PC-9 (cell line): ENCODE measurements around the gene MYO19.

ENCODE experiments used
- EZH2 ChIP-seq: fragments of 200-600 bp; sonication (generic); IDR thresholded peaks from 2 replicates; pipeline ENCODE4 v1.8.0; 2017; ENCODE audit warnings: antibody characterized with exemption, low read depth
- TF ChIP-seq, protein P1 (sequence below): fragments of 200-600 bp; sonication (generic); conservative IDR thresholded peaks from 2 replicates; pipeline ENCODE4 v1.6.1; 2017; ENCODE audit warnings: mixed run types, antibody characterized with exemption, mild to moderate bottlenecking, moderate library complexity

DNA sequence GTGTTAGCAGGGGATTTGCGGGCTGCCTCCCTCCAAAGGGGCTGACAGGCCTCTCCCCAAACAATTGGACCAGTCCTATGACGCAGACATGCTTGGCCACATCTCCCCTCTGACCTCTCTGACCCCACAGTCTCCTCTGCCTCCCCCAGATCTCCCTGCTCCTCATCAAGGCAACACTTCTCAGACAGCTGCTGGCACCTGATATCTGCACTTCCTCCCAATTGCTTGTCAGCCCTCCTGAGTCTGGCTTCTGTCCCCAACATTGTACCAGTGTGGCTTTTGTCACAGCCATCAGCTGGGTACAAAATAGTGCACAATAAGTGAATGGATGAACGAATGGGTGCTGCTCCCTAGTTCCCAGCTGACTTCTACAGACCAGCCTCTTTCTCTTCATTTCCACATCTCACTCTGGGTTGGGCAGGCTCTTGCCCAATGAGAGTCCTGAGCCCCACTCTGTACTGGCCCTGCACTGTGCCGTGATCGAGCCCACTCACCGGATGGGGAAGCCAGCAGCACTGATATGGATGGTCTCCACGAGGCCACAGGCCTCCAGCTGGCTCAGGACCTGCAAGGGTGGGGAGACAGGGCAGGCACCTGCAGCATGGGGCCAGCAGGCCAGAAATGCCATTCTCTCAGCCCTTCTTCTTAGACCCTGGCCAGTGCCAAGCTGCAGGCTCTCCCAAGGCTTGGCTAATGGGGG, 31.1 kb downstream of the MYO19 start:
- TF ChIP-seq, protein P1, sequence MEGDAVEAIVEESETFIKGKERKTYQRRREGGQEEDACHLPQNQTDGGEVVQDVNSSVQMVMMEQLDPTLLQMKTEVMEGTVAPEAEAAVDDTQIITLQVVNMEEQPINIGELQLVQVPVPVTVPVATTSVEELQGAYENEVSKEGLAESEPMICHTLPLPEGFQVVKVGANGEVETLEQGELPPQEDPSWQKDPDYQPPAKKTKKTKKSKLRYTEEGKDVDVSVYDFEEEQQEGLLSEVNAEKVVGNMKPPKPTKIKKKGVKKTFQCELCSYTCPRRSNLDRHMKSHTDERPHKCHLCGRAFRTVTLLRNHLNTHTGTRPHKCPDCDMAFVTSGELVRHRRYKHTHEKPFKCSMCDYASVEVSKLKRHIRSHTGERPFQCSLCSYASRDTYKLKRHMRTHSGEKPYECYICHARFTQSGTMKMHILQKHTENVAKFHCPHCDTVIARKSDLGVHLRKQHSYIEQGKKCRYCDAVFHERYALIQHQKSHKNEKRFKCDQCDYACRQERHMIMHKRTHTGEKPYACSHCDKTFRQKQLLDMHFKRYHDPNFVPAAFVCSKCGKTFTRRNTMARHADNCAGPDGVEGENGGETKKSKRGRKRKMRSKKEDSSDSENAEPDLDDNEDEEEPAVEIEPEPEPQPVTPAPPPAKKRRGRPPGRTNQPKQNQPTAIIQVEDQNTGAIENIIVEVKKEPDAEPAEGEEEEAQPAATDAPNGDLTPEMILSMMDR, result no peak
- no peak for TF ChIP-seq EZH2
